Measurements from ENCODE around the gene CDH20.

Gene CDH20

GRCh38 chr18:61531182-61531581, 198.0 kb downstream of the CDH20 start:
- DNase-seq (ENCODE audit: low read depth): no peak

- no peak for DNase-seq (ENCODE audit: low read depth)
These were observed 198.7 kb downstream of the CDH20 start for GRCh38 chr18:61531891-61532290.

- no peak for DNase-seq (ENCODE audit: low read depth)
These were observed 202.2 kb downstream of the CDH20 start for GRCh38 chr18:61535401-61535800.

DNA sequence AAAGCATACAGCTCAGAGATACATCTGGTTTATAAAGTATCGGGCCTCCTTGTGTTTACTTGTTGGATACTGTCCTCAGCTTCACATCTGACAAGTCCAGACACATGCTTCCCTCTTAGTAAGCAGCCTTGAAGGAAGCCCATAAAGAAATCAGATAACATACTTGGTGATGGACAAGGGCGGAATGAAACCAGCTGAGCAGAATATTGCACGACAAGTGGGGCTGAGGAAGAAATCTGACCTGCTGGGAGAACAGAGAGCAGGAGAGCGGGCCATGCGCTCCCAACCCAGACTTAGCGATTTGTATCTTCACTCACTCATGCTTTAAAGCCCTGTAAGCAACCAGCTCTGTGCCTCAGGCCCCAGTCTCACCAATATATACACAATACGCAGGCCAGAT, 208.4 kb downstream of the CDH20 start:
- DNase-seq (ENCODE audit: low read depth): no peak

DNA sequence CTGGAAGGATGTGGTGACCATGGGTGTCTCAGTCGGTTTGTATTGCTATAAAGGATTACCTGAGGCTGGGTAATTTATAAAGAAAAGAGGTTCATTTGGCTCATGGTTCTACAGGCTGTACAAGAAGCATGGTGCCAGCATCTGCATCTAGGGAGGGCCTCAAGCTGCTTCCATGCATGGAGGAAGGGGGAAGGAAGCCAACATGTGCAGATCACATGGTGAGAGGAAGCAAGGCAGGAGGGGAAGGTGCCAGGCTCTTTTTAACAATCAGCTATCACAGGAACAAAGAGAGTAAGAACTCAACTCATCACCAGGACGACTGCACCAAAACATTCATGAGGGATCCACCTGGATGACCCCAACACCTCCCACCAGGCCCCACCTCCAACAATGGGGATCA, 209.4 kb downstream of the CDH20 start:
- no peak for DNase-seq (ENCODE audit: low read depth)

- DNase-seq (ENCODE audit: low read depth): no peak
These were observed 210.3 kb downstream of the CDH20 start for GRCh38 chr18:61543518-61543917.

- no peak for DNase-seq (ENCODE audit: low read depth)
These were observed 210.9 kb downstream of the CDH20 start for GRCh38 chr18:61544178-61544577.

DNA sequence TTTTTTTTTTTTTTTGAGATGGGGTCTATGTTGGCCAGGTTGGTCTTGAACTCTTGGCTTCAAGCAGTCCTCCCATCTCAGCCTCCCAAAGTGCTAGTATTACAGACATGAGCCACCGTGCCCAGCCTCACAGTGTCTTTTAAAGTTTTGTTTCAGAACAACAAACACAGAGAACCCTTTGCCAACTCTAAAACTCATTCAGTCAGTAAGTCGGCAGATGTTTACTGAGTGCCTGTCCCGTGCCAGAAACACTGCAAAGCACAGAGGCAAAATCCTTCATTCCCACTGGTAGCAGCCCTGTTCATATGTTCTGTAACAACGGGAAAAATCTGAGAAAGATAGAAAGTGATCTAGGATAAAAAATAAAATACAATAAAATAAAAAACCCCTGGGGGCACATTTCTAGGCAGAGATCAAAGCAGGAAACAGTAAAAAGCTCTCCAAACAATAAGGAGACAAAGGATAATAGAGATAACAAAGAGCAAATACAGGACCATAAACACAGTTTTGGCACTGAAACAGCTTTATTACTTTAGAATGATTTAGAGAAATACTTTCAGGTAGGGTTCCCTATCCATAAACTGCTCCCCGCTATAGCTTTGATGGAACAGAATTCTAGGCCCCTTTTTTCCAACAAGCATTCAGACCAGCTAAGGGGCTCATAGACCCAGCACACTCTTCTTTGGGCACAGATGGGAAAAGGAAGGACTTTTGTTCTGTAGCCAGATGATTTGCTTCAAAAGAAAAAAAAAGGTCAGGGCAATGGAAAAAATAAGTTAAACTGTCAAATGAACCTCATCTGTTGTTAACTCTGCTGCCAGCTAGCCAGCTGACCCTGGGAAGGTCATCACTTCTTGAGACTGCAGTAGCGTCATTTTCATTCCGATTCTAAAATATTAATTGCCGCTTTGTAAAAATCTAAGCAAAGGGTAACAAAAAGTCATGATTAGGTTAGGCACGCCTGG, 212.3 kb downstream of the CDH20 start:
- no peak for DNase-seq (ENCODE audit: low read depth)

- DNase-seq (ENCODE audit: low read depth): no peak
These were observed 213.4 kb downstream of the CDH20 start for GRCh38 chr18:61546590-61546989.

GRCh38 chr18:61549416-61549815, 216.2 kb downstream of the CDH20 start:
- DNase-seq (ENCODE audit: low read depth): no peak

DNA sequence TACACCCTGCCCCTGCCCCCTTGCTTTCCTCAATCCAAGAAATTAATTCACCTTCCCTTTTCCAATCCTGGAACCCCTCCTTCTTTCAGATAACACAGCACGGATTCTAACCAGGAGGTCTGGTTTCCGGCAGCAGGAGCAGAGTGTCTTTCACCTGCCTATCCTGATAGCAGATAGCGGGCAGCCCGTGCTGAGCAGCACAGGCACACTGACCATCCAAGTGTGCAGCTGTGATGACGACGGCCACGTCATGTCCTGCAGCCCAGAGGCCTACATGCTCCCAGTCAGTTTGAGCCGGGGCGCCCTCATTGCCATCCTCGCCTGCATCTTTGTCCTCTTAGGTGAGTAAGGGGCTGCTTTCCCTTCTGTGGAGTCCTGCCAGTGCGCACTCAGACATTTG, 216.7 kb downstream of the CDH20 start:
- DNase-seq (ENCODE audit: low read depth): no peak

DNA sequence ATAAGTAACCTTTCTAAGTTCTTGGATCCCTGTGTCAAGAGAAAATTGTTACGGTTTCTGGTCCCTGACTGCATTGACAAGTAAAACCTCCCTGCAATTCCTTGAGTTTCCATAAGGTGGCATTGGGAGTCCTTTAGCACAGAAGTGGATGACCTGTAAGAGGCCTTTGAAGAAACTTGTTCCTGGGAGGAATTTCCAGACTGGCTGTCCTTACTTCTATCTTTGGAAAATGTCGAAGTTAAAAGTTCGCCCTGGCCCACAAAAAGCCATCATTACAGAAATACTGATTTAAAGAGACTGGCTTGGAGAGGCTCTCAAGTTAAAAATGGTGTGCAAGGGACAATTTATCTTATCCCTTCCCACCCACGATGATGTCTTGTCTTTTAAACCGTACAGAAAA, 218.4 kb downstream of the CDH20 start:
- DNase-seq (ENCODE audit: low read depth): no peak

- no peak for DNase-seq (ENCODE audit: low read depth)
These were observed 219.9 kb downstream of the CDH20 start for GRCh38 chr18:61553045-61553659.

DNA sequence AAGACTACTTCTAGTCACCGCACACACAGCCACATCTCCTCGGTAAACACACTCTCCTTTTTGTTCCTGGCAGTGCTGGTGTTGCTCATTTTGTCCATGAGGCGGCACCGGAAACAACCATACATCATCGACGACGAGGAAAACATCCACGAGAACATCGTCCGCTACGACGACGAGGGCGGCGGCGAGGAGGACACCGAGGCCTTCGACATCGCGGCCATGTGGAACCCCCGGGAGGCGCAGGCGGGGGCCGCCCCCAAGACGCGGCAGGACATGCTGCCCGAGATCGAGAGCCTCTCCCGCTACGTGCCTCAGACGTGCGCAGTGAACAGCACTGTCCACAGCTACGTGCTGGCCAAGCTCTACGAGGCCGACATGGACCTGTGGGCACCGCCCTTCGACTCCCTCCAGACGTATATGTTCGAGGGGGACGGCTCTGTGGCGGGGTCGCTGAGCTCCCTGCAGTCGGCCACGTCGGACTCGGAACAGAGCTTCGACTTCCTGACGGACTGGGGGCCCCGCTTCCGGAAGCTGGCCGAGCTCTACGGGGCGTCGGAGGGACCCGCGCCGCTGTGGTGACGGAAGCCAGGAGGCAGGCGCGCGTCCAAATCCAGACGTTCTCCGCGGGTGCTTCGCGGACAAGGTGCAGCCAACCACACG, 221.0 kb downstream of the CDH20 start:
- no peak for DNase-seq (ENCODE audit: low read depth)

GRCh38 chr18:61554946-61555361, 221.7 kb downstream of the CDH20 start:
- DNase-seq (ENCODE audit: low read depth): no peak

DNA sequence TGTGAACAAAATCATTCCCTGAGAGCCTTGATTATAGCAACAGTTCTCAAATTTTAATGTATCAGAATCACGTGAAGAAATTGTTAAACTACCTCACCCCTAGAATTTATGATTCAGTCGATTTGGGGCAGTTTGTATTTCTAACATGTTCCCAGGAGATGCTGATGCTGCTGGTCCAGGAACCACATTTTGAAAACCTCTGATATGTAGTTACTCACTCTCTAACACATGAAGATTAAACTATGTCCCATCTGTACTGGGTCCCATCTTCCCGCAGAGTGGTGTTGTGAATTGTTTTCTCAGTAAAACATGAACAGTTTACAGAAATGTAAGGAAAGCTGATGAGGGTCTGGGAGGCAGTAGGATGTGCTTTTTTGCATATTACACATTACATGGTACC, 223.1 kb downstream of the CDH20 start:
- no peak for DNase-seq (ENCODE audit: low read depth)

GRCh38 chr18:61556862-61557261, 223.6 kb downstream of the CDH20 start:
- DNase-seq (ENCODE audit: low read depth): no peak

DNA sequence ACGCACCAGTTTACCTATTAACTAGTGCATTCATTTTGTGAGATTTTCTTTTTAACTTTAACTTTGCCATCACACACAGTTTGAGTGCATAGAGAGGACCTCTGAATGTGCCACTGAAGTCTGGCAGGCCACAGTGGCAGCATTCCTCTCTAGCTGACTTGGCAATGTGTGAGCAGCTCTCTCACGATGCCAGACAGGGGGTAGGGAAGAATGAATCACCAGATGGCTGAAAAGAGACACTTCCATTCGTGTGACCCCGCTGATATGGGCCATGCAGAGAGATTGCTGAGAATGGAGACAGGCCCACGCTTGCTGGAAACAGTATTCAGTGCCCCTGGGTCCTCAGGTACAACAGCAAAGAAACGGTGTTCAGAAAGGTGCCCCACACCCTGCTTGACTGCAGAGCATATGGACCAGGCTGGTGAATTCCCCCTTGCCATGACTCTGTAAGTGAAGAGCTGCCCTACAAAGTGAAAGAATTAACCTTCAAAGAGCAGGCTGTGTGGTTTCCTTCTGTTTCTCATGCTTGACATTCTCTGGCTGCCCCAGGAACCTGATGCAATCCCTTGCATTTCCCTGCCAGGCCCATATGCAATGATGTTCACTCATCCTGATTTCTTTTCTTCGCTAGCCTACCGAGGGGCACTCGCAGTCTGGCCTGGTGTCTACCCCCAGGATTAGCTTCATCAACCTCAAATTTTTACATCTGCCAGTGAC, 236.1 kb downstream of the CDH20 start:
- no peak for DNase-seq (ENCODE audit: low read depth)

GRCh38 chr18:61570070-61570469, 236.8 kb downstream of the CDH20 start:
- no peak for DNase-seq (ENCODE audit: low read depth)

GRCh38 chr18:61572084-61572655, 238.9 kb downstream of the CDH20 start:
- no peak for DNase-seq (ENCODE audit: low read depth)

- DNase-seq (ENCODE audit: low read depth): no peak
These were observed 239.6 kb downstream of the CDH20 start for GRCh38 chr18:61572871-61573270.

DNA sequence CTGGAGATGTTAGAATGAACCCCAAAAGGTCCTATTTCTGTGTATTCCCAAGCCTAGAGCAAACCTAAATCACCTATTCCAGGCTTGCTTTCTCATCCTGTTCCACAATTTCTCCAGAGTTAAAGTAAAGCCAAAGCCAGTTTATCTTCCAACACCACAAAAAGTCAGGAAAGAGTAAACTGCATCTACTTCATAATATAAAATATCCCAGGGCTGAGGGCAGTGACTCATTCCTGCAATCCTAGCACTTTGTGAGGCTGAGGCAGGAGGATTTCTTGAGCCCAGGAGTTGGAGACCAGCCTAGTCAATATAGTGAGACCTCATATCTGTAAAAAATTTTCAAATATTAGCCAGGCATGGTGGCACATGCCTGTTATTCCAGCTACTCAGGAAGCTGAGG, 241.4 kb downstream of the CDH20 start:
- DNase-seq (ENCODE audit: low read depth): no peak
